HepG2 (cell line): ENCODE data around the gene CCR3.

Experiments
- FOXJ3 ChIP-seq: sonication (generic); formaldehyde crosslinking; IDR thresholded peaks from 2 replicates; pipeline ENCODE4 v1.4.0; 2020; ENCODE audit warnings: missing genetic modification reagents, mild to moderate bottlenecking, borderline replicate concordance
- POGK ChIP-seq: sonication (generic); formaldehyde crosslinking; conservative IDR thresholded peaks from 2 replicates; pipeline ENCODE4 v1.8.0; 2022; ENCODE audit warnings: mild to moderate bottlenecking, moderate library complexity, missing genetic modification reagents
- POLR2AphosphoS5 ChIP-seq: IDR thresholded peaks from 2 replicates; pipeline ENCODE4 v1.6.1; 2012; ENCODE audit warnings: low read depth, low read length
- ZNF557 ChIP-seq: sonication (generic); formaldehyde crosslinking; IDR thresholded peaks from 2 replicates; pipeline ENCODE4 v1.4.0; 2020; ENCODE audit warnings: missing genetic modification reagents
- TF ChIP-seq, protein P1 (sequence below): sonication (generic); formaldehyde crosslinking; IDR thresholded peaks from 2 replicates; pipeline ENCODE4 v1.5.1; 2020; ENCODE audit warnings: missing genetic modification reagents, mild to moderate bottlenecking, borderline replicate concordance
- TF ChIP-seq, protein P2 (sequence below): sonication (generic); formaldehyde crosslinking; IDR thresholded peaks from 2 replicates; pipeline ENCODE4 v1.5.0; 2020; ENCODE audit warnings: mild to moderate bottlenecking, missing genetic modification reagents, moderate library complexity
- TF ChIP-seq, protein P3 (sequence below): sonication (generic); formaldehyde crosslinking; IDR thresholded peaks from 2 replicates; pipeline ENCODE4 v1.4.0; 2020; ENCODE audit warnings: low read depth, missing genetic modification reagents
- TF ChIP-seq, protein P4 (sequence below): sonication (generic); formaldehyde crosslinking; IDR thresholded peaks from 2 replicates; pipeline ENCODE4 v1.4.0; 2020; ENCODE audit warnings: missing genetic modification reagents
- TF ChIP-seq, protein P5 (sequence below): sonication (generic); formaldehyde crosslinking; IDR thresholded peaks from 2 replicates; pipeline ENCODE4 v1.8.0; 2022; ENCODE audit warnings: mild to moderate bottlenecking, missing genetic modification reagents, borderline replicate concordance

- TF ChIP-seq POGK: no peak
- TF ChIP-seq, protein P1, sequence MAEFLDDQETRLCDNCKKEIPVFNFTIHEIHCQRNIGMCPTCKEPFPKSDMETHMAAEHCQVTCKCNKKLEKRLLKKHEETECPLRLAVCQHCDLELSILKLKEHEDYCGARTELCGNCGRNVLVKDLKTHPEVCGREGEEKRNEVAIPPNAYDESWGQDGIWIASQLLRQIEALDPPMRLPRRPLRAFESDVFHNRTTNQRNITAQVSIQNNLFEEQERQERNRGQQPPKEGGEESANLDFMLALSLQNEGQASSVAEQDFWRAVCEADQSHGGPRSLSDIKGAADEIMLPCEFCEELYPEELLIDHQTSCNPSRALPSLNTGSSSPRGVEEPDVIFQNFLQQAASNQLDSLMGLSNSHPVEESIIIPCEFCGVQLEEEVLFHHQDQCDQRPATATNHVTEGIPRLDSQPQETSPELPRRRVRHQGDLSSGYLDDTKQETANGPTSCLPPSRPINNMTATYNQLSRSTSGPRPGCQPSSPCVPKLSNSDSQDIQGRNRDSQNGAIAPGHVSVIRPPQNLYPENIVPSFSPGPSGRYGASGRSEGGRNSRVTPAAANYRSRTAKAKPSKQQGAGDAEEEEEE: no peak
- no peak for TF ChIP-seq POLR2AphosphoS5
- TF ChIP-seq ZNF557 (CRISPR knock-in tag): no peak
- TF ChIP-seq, protein P2, sequence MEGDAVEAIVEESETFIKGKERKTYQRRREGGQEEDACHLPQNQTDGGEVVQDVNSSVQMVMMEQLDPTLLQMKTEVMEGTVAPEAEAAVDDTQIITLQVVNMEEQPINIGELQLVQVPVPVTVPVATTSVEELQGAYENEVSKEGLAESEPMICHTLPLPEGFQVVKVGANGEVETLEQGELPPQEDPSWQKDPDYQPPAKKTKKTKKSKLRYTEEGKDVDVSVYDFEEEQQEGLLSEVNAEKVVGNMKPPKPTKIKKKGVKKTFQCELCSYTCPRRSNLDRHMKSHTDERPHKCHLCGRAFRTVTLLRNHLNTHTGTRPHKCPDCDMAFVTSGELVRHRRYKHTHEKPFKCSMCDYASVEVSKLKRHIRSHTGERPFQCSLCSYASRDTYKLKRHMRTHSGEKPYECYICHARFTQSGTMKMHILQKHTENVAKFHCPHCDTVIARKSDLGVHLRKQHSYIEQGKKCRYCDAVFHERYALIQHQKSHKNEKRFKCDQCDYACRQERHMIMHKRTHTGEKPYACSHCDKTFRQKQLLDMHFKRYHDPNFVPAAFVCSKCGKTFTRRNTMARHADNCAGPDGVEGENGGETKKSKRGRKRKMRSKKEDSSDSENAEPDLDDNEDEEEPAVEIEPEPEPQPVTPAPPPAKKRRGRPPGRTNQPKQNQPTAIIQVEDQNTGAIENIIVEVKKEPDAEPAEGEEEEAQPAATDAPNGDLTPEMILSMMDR (CRISPR knock-in tag): no peak
- TF ChIP-seq, protein P3, sequence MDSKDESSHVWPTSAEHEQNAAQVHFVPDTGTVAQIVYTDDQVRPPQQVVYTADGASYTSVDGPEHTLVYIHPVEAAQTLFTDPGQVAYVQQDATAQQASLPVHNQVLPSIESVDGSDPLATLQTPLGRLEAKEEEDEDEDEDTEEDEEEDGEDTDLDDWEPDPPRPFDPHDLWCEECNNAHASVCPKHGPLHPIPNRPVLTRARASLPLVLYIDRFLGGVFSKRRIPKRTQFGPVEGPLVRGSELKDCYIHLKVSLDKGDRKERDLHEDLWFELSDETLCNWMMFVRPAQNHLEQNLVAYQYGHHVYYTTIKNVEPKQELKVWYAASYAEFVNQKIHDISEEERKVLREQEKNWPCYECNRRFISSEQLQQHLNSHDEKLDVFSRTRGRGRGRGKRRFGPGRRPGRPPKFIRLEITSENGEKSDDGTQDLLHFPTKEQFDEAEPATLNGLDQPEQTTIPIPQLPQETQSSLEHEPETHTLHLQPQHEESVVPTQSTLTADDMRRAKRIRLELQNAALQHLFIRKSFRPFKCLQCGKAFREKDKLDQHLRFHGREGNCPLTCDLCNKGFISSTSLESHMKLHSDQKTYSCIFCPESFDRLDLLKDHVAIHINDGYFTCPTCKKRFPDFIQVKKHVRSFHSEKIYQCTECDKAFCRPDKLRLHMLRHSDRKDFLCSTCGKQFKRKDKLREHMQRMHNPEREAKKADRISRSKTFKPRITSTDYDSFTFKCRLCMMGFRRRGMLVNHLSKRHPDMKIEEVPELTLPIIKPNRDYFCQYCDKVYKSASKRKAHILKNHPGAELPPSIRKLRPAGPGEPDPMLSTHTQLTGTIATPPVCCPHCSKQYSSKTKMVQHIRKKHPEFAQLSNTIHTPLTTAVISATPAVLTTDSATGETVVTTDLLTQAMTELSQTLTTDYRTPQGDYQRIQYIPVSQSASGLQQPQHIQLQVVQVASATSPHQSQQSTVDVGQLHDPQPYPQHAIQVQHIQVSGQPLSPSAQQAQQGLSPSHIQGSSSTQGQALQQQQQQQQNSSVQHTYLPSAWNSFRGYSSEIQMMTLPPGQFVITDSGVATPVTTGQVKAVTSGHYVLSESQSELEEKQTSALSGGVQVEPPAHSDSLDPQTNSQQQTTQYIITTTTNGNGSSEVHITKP: no peak
- TF ChIP-seq, protein P4, sequence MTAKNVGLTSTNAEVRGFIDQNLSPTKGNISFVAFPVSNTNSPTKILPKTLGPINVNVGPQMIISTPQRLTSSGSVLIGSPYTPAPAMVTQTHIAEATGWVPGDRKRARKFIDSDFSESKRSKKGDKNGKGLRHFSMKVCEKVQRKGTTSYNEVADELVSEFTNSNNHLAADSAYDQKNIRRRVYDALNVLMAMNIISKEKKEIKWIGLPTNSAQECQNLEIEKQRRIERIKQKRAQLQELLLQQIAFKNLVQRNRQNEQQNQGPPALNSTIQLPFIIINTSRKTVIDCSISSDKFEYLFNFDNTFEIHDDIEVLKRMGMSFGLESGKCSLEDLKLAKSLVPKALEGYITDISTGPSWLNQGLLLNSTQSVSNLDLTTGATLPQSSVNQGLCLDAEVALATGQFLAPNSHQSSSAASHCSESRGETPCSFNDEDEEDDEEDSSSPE (CRISPR knock-in tag): no peak
- TF ChIP-seq, protein P5, sequence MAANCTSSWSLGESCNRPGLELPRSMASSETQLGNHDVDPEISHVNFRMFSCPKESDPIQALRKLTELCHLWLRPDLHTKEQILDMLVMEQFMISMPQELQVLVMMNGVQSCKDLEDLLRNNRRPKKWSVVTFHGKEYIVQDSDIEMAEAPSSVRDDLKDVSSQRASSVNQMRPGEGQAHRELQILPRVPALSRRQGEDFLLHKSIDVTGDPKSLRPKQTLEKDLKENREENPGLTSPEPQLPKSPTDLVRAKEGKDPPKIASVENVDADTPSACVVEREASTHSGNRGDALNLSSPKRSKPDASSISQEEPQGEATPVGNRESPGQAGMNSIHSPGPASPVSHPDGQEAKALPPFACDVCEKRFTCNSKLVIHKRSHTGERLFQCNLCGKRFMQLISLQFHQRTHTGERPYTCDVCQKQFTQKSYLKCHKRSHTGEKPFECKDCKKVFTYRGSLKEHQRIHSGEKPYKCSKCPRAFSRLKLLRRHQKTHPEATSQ (CRISPR knock-in tag): no peak
- TF ChIP-seq FOXJ3 (CRISPR knock-in tag): no peak
Measured at GRCh38 chr3:46209746-46210470, 32.4 kb upstream of the CCR3 start.
